Heart left ventricle (tissue), 16 donors: ENCODE results near the gene SFRP5. TPM values are rescaled to one million over a fixed set of nuclear protein-coding genes. Genes with fewer than 3 reads are reported as not detected.

Source experiments
- ATAC-seq, 4 donors: fragments of 200-7000 bp; cut with Tn5 transposase; one replicate each; pipeline ENCODE4 v1.9.1; 2020 to 2022; ENCODE audit warnings: moderate library complexity in 4 of 4, mild to moderate bottlenecking in 3 of 4, moderate number of reproducible peaks in 1 of 4
- DNase-seq, 5 donors: peaks; one replicate each; pipeline ENCODE4 v3.0.0-alpha.2; 2020
- H3K27ac ChIP-seq, 12 donors: fragments of 200-600 bp; sonication (generic) in 4 of 12; one replicate each; pipeline versions ENCODE4 v1.5.0 to v1.8.0; 2016 to 2022; ENCODE audit warnings: mild to moderate bottlenecking in 2 of 12
- H3K27me3 ChIP-seq, 9 donors: fragments of 200-600 bp; sonication (generic) in 2 of 9; one replicate each; pipeline versions ENCODE4 v1.5.1 to v1.8.0; 2016 to 2022; ENCODE audit warnings: mild to moderate bottlenecking in 3 of 9
- H3K36me3 ChIP-seq, 9 donors: fragments of 200-600 bp; sonication (generic) in 2 of 9; one replicate each; pipeline versions ENCODE4 v1.5.0 to v1.8.0; 2018 to 2022; ENCODE audit warnings: mild to moderate bottlenecking in 2 of 9
- H3K4me1 ChIP-seq, 12 donors: fragments of 200-600 bp; sonication (generic) in 4 of 12; one replicate each; pipeline versions ENCODE4 v1.5.0 to v1.8.0; 2016 to 2022; ENCODE audit warnings: mild to moderate bottlenecking in 3 of 12
- H3K4me3 ChIP-seq, 12 donors: fragments of 200-600 bp; sonication (generic) in 4 of 12; one replicate each; pipeline versions ENCODE4 v1.5.0 to v1.8.0; 2017 to 2022; ENCODE audit warnings: mild to moderate bottlenecking in 9 of 12, moderate library complexity in 4 of 12
- H3K9me3 ChIP-seq, 12 donors: fragments of 200-600 bp; sonication (generic) in 4 of 12; one replicate each; pipeline versions ENCODE4 v1.5.0 to v1.8.0; 2016 to 2022; ENCODE audit warnings: mild to moderate bottlenecking in 1 of 12
- CTCF ChIP-seq, 12 donors: fragments of 200-600 bp; sonication (generic) in 4 of 12; IDR thresholded peaks; one replicate each; pipeline versions ENCODE4 v1.5.0 to v1.8.0; 2018 to 2022; ENCODE audit warnings: antibody characterized with exemption in 12 of 12, mild to moderate bottlenecking in 5 of 12
- POLR2A ChIP-seq, 2 donors: fragments of 450-650 bp; IDR thresholded peaks; one replicate each; pipeline ENCODE4 v1.6.1; 2017; ENCODE audit warnings: antibody characterized with exemption in 2 of 2, mild to moderate bottlenecking in 2 of 2, moderate library complexity in 2 of 2
- WGBS, 4 donors: extraction: QIAGEN DNeasy Blood & Tissue Kit in 2 of 4; methylation state at CpG; one replicate each; pipeline versions ENCODE4 v1.1.5 to v1.1.7; 2013 to 2018; 5-methylcytosine and 5-hydroxymethylcytosine counted together
- intact Hi-C, 10 donors: fragments of 100-400 bp; cut with DNase I; formaldehyde crosslinking; loops; one replicate each; pipeline versions ENCODE4 v1.11.1 to v1.14.2; 2022
- polyA plus RNA-seq, 2 donors: library from polyadenylated mRNA; stranded (reverse); fragments of 200-250 nt; gene quantifications; one replicate each; pipeline ENCODE4 v1.2.3, GENCODE V29; 2013
- total RNA-seq, 9 donors: library from RNA; depleted of rRNA in 2 of 9; stranded (reverse); fragments of >200 nt in 2 of 9; fragmentation: NEBNext Ultra II Directional in 3 of 9; extraction: Animal tissue kit (Norgen Biotek cat#: 25700) in 3 of 9; gene quantifications; one replicate each; pipeline versions ENCODE4 v1.1.0 to v1.2.4, GENCODE V29; 2016 to 2023
- donor health status: ischemic (EF 13 %, LVEDD 7.1; RV severe dilation, severe dysfunction).
- donor health status: healthy with polysubstance abuse.
- donor health status: DM: no; HTN: yes; CAD: no.
- donor health status: DM: no; HTN: no; CAD: no.
- donor health status: ischemic (EF 25% LVEDD 6.9; RV normal size, moderate dysfunction).
- donor health status: ischemic (EF 25% LVEDD 5.7; RV mildly dilated, moderate dysfunction).
- donor health status: healthy.
- donor health status: DM: yes; HTN: yes; CAD: no.
- donor health status: ischemic (EF 35%, LVEDD 5.7; RV mildly dilated, moderate dysfunction).
- donor health status: nonischemic (EF 11% LVEDD 7.7; RV severe dilation, severe dysfunction).
- donor health status: DM: yes; HTN: yes; CAD: no.
- donor health status: PGD.
- donor health status: ischemic (EF 29% LVEDD 5.4; RV normal size, mild dysfunction).
- donor health status: nonischemic (EF 23%, LVEDD 6.1; RV moderate dilation, normal function).

SFRP5 gene
- total and polyA plus RNA-seq, 11 donors, result 0.12 to 3.7 (median 1.3) TPM

- intact Hi-C loops, result no loop called here
- ATAC-seq, result no peak
These were observed 42.8 kb downstream of the SFRP5 start for GRCh38 chr10:97729014-97729413.

DNA sequence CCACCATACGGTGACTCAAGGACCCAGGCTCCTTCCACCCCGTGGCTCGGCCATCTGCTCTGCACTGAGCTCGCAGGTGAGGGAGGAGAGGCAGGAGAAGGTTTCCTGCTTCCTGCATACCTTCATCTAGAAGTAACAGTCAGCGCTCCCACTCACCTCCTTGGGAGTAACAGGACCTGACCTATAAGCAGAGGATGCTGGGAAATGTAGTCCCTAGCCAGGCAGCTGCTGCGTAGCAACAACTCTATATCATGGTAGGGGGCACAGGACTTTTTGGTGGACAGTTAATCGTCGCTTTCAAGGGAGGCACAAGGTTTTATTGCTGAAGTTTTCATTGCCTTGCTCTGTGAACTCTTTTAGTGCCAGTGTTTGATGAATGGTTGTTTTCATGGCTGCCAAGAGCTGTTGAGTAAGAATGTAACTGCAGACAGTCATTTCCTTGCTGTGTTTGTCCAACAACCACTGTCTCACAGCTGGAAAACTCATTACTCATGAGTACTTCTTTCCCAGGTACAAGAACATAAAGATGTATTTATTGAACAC is 45.1 kb downstream of the SFRP5 start:
- Histone ChIP-seq H3K9me3 (no peaks in the 10 kb centered on the region), H3K4me1 (peaks cover 0 to 8% (median 0%) of the 10 kb centered on the region in 12 donors), H3K4me3 (peak overlapping the region in 5 of 12 donors; percentile 1 to 35 (median 12)), H3K36me3 (no peaks in the 10 kb centered on the region), H3K27ac (peak overlapping the region in 6 of 12 donors; percentile 5 to 67 (median 50)), H3K27me3 (no peaks in the 10 kb centered on the region)
- ATAC-seq (peak in 3 of 4 donors; percentile 54 to 67 (median 54)), DNase-seq (no peak)
- TF ChIP-seq CTCF (IDR thresholded peaks at IDR 0.05) (no peak), POLR2A (IDR thresholded peaks at IDR 0.05) (no peak)
- WGBS, 4 donors, result 35 to 51% (median 36%) methylated on average over 8 of the region's 8 CpGs
- intact Hi-C loops, result no loop called here

More at GRCh38 chr10:97729014-97729413, 42.8 kb downstream of the SFRP5 start:
- Histone ChIP-seq H3K9me3 (no peaks in the 10 kb centered on the region), H3K27me3 (no peaks in the 10 kb centered on the region), H3K4me3 (no peak overlapping the region), H3K4me1 (peaks cover 0 to 8% (median 0%) of the 10 kb centered on the region in 12 donors), H3K36me3 (no peaks in the 10 kb centered on the region), H3K27ac (no peak overlapping the region)
- DNase-seq, result no peak
- TF ChIP-seq POLR2A (IDR thresholded peaks at IDR 0.05), result no peak
- no peak for TF ChIP-seq CTCF (IDR thresholded peaks at IDR 0.05)
- 89 to 97% (median 97%) methylated on average over 5 of the region's 5 CpGs for WGBS, 4 donors

DNA sequence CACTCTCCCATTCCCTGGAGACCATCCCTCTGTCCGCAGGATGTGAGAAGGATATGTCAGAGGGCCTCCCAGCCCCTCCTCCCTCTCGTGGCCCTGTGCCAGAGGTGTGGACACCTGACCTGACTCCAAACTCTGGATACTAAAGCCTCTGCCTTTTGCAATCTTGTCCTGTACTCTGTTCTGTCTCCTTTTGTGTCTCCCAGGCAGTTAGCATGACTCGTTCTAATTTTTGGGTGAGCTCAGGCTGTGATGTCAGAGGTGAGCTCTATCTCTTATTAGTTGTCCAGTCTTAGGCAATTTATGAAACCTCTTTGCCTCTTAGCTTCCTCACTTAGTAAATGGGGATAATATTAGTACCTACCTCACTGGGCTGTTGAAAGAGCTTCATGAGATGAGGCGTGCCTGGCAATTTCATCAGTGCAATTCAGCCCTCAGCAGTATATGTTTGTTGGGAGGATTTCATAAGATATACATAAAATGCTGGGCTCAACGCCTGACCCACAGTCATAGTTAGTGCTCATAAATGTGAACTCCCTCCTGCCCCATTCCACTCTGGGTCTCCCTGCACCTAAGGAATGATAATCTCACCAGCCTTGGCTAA is 47.4 kb downstream of the SFRP5 start:
- ATAC-seq (peak in 2 of 4 donors; percentile 20 to 36), DNase-seq (no peak)
- 66 to 71% (median 69%) methylated on average over 5 of the region's 5 CpGs for WGBS, 4 donors
- no peaks in the 10 kb centered on the region for H3K36me3 ChIP-seq
- H3K4me3 ChIP-seq, result no peak overlapping the region
- H3K4me1 ChIP-seq, result peaks cover 0 to 8% (median under 1%) of the 10 kb centered on the region in 12 donors
- H3K27ac ChIP-seq, result no peak overlapping the region
- intact Hi-C loops, result no loop called here
- no peaks in the 10 kb centered on the region for H3K9me3 ChIP-seq
- TF ChIP-seq POLR2A (IDR thresholded peaks at IDR 0.05) (no peak), CTCF (IDR thresholded peaks at IDR 0.05) (no peak)
- H3K27me3 ChIP-seq, result no peaks in the 10 kb centered on the region

- ATAC-seq, result no peak
- no peak for DNase-seq
- intact Hi-C loops, result no loop called here
- TF ChIP-seq POLR2A (IDR thresholded peaks at IDR 0.05), result no peak
- no peak for TF ChIP-seq CTCF (IDR thresholded peaks at IDR 0.05)
- WGBS, 4 donors, result 67 to 90% (median 87%) methylated on average over 2 to 3 of the region's 3 CpGs
- no peak overlapping the region for H3K27ac ChIP-seq
- no peaks in the 10 kb centered on the region for H3K27me3 ChIP-seq
- no peaks in the 10 kb centered on the region for H3K9me3 ChIP-seq
- no peak overlapping the region for H3K4me3 ChIP-seq
- H3K4me1 ChIP-seq, result peaks cover 0 to 19% (median 14%) of the 10 kb centered on the region in 12 donors
- peaks cover 0 to under 1% (median 0%) of the 10 kb centered on the region in 9 donors for H3K36me3 ChIP-seq
These were observed 48.8 kb downstream of the SFRP5 start for GRCh38 chr10:97723001-97723400.
